GM19463 (cell line): ENCODE data around the gene ANTXR1.

Experiments
- ATAC-seq: cut with Tn5 transposase; IDR thresholded peaks from one replicate; pipeline ENCODE4 v1.9.1; 2021; ENCODE audit warnings: mild to moderate bottlenecking, moderate library complexity; ENCODE audit not compliant: unreplicated experiment

ANTXR1 gene

GRCh38 chr2:69297216-69297615 lies 284.2 kb downstream of the ANTXR1 start:
- no peak for ATAC-seq

GRCh38 chr2:69298261-69298660 lies 285.3 kb downstream of the ANTXR1 start:
- ATAC-seq = no peak

- ATAC-seq = no peak
Observed at GRCh38 chr2:69298862-69299261, 285.9 kb downstream of the ANTXR1 start.
